ENCODE data around the gene CELF6. TPM values are rescaled to one million over a fixed set of nuclear protein-coding genes. Genes with fewer than 3 reads are reported as not detected.

CELF6 gene
- total RNA-seq, 4 donors from 2014 or later = 0.31 to 0.82 (median 0.76) TPM; not detected in 1

- H3K27me3 ChIP-seq = no peaks in the 10 kb centered on the region
- H3K4me3 ChIP-seq = no peak overlapping the region
- WGBS, 2 donors = 54 to 59% methylated on average over 3 of the region's 3 CpGs
- no peak for DNase-seq
- H3K27ac ChIP-seq = no peak overlapping the region
- intact Hi-C loops (cut with DNase I) = no loop called here
- H3K9me3 ChIP-seq = no peaks in the 10 kb centered on the region
- TF ChIP-seq POLR2A (IDR thresholded peaks at IDR 0.05) (no peak), CTCF (IDR thresholded peaks at IDR 0.05) (no peak)
- H3K4me1 ChIP-seq = no peaks in the 10 kb centered on the region
- no peaks in the 10 kb centered on the region for H3K36me3 ChIP-seq
These were observed 34.6 kb downstream of the CELF6 start for GRCh38 chr15:72285402-72285801.

DNA sequence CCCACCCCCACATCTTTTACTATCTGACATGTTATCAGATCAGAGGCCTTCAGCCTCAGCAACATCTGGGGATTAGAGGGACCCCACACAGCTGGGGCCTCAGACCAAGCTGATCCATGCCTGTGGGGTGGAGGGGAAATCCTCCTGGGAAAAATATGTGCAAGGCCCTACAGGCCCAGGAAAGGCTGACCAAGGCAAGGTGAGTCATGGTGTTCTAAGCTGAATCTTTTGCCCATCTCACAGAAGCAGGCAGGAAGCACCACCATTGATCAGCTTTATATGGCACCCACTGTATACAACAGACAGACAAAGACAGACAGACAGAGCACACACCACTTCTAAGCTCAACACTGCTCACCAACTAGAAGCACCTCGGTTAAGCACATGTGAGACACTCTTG, 35.2 kb downstream of the CELF6 start:
- TF ChIP-seq POLR2A (IDR thresholded peaks at IDR 0.05) (no peak), CTCF (IDR thresholded peaks at IDR 0.05) (no peak)
- no peak for DNase-seq
- intact Hi-C loops (cut with DNase I) = no loop called here
- no peak overlapping the region for H3K27ac ChIP-seq
- no peaks in the 10 kb centered on the region for H3K27me3 ChIP-seq
- no peak overlapping the region for H3K4me3 ChIP-seq
- no peaks in the 10 kb centered on the region for H3K36me3 ChIP-seq
- H3K4me1 ChIP-seq = no peaks in the 10 kb centered on the region
- H3K9me3 ChIP-seq = no peaks in the 10 kb centered on the region
- 50 to 100% methylated on average over 1 of the region's 1 CpG for WGBS, 2 donors

DNA sequence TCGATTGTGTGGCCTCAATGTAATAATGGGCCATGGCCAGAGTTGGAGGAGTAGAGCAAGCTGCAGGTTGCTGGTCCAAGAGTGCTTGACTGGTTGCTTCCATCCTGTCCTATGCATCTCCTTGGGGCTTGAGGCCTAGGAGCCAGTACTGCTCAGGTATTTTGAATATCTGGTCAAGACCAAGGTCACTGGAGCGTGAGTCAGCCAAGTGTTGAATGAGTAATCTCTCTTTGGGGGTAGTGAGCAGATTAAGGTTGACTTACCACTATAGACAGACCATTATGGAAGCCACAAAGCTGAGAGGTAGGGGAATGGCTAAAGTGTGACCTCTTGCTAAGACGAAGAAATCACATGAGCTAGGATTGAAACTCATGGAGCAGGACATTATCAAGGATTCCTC, 38.2 kb downstream of the CELF6 start:
- Histone ChIP-seq H3K9me3 (no peaks in the 10 kb centered on the region), H3K4me1 (no peaks in the 10 kb centered on the region), H3K27ac (no peak overlapping the region), H3K36me3 (no peaks in the 10 kb centered on the region), H3K27me3 (no peaks in the 10 kb centered on the region), H3K4me3 (no peak overlapping the region)
- no peak for DNase-seq
- 79 to 92% methylated on average over 2 to 3 of the region's 3 CpGs for WGBS, 2 donors
- intact Hi-C loops (cut with DNase I) = no loop called here
- TF ChIP-seq POLR2A (IDR thresholded peaks at IDR 0.05) (no peak), CTCF (IDR thresholded peaks at IDR 0.05) (no peak)

GRCh38 chr15:72280751-72281150, 39.2 kb downstream of the CELF6 start:
- no peak for DNase-seq
- H3K4me3 ChIP-seq = no peak overlapping the region
- no peaks in the 10 kb centered on the region for H3K4me1 ChIP-seq
- 67% methylated on average over 2 of the region's 2 CpGs; no CpG with 5 or more reads in 1 of the 2 donors for WGBS, 2 donors
- no peaks in the 10 kb centered on the region for H3K36me3 ChIP-seq
- intact Hi-C loops (cut with DNase I) = no loop called here
- no peaks in the 10 kb centered on the region for H3K27me3 ChIP-seq
- no peaks in the 10 kb centered on the region for H3K9me3 ChIP-seq
- TF ChIP-seq POLR2A (IDR thresholded peaks at IDR 0.05) (no peak), CTCF (IDR thresholded peaks at IDR 0.05) (no peak)
- H3K27ac ChIP-seq = no peak overlapping the region

GRCh38 chr15:72278737-72279136, 41.2 kb downstream of the CELF6 start:
- no peak overlapping the region for H3K27ac ChIP-seq
- H3K9me3 ChIP-seq = no peaks in the 10 kb centered on the region
- WGBS, 2 donors = 93 to 100% methylated on average over 1 of the region's 1 CpG
- TF ChIP-seq POLR2A (IDR thresholded peaks at IDR 0.05) (no peak), CTCF (IDR thresholded peaks at IDR 0.05) (no peak)
- H3K36me3 ChIP-seq = no peaks in the 10 kb centered on the region
- intact Hi-C loops (cut with DNase I) = no loop called here
- DNase-seq = no peak
- no peak overlapping the region for H3K4me3 ChIP-seq
- H3K27me3 ChIP-seq = no peaks in the 10 kb centered on the region
- no peaks in the 10 kb centered on the region for H3K4me1 ChIP-seq

Measured in esophagus squamous epithelium (tissue), 5 donors.